ENCODE data around the gene JPH2.

DNA sequence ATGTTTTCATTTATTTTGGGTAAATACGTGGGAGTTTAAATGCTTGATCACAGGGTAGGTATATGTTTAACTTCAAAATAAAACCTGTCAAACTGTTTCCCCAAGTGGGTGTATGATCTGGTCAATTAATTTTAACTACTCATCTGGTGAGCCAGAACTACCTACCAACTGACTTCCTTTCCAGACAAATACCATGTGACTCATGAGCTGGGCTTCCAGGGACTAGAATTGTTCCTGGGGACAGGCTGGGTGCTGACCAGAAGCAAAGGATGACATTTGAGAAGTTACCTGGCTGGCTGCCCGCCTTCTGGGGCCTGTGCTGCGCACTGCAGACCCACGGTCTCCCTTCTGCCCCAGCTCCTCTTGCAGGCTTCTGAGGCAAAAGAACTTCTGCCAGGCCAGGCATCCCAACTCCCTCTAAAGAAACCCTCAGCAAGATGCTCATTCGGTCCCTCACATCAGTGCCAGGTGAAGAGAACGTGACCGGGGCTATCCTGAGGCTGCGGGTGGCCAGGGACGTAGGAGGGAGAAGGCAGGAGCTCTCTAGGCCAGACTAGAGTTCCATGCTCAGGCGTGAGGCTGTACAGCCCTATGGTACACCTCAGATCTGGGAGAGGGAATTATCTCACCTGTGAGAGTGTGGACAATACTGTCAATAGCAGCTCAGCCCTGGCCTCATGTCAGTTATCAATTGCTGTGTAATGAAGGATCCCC, 103.6 kb downstream of the JPH2 start:
- TF ChIP-seq, protein P1, sequence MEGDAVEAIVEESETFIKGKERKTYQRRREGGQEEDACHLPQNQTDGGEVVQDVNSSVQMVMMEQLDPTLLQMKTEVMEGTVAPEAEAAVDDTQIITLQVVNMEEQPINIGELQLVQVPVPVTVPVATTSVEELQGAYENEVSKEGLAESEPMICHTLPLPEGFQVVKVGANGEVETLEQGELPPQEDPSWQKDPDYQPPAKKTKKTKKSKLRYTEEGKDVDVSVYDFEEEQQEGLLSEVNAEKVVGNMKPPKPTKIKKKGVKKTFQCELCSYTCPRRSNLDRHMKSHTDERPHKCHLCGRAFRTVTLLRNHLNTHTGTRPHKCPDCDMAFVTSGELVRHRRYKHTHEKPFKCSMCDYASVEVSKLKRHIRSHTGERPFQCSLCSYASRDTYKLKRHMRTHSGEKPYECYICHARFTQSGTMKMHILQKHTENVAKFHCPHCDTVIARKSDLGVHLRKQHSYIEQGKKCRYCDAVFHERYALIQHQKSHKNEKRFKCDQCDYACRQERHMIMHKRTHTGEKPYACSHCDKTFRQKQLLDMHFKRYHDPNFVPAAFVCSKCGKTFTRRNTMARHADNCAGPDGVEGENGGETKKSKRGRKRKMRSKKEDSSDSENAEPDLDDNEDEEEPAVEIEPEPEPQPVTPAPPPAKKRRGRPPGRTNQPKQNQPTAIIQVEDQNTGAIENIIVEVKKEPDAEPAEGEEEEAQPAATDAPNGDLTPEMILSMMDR (IDR thresholded peaks at IDR 0.05; ENCODE audit: insufficient read depth, low read depth, low read length), result no peak
- no peak for TF ChIP-seq EZH2 (IDR thresholded peaks at IDR 0.05; ENCODE audit: insufficient read depth, low read length)
